HG02763 (cell line): ENCODE data around the gene MEP1A.

ENCODE experiments used
- ATAC-seq: cut with Tn5 transposase; IDR thresholded peaks from one replicate; pipeline ENCODE4 v1.9.1; 2021; ENCODE audit warnings: mild to moderate bottlenecking, moderate library complexity; ENCODE audit not compliant: unreplicated experiment

The MEP1A gene

GRCh38 chr6:46776070-46776712 is 17.0 kb upstream of the MEP1A start:
- no peak for ATAC-seq

DNA sequence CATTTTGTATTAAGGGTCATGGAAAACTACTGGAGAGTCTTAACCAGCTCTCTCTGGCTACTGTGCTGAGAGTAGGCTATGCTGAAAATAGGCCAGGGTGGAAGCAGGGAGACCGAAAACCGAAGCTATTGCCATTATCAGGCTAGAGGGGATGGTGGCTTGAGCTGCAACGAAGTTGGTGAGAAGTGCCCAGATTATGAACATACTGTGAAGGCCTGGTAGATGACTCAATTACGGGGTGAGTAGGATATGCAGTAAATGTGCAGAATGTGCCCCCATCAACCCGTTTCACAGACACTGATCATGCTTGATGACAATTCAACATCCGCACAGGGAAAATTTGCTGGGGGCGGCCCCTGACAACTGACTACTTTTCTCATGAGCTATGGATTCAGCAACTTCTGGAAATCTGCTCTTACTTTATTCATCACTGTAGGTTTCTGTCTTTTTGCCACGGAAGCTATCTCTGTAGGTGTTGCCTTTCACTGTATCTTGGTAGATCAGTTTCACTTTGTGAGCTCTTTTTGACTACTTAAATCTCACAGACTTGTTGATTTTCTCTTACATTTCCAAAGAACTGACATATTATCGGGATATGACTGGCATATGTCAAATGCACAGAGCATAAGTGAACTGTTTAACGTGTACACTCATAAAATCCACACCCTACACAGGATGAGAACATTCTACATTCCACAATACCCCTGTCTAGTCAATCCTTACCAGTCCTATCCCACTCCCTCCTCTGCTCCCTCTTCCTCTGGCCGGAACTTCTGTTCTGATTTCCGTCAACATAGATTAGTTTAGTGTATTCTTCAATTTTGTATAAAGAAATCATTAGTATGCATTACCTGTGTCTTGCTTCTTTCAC is 15.5 kb upstream of the MEP1A start:
- ATAC-seq = no peak

GRCh38 chr6:46781478-46782378 is 11.5 kb upstream of the MEP1A start:
- no peak for ATAC-seq

GRCh38 chr6:46784535-46784934 is 8.7 kb upstream of the MEP1A start:
- ATAC-seq = no peak

DNA sequence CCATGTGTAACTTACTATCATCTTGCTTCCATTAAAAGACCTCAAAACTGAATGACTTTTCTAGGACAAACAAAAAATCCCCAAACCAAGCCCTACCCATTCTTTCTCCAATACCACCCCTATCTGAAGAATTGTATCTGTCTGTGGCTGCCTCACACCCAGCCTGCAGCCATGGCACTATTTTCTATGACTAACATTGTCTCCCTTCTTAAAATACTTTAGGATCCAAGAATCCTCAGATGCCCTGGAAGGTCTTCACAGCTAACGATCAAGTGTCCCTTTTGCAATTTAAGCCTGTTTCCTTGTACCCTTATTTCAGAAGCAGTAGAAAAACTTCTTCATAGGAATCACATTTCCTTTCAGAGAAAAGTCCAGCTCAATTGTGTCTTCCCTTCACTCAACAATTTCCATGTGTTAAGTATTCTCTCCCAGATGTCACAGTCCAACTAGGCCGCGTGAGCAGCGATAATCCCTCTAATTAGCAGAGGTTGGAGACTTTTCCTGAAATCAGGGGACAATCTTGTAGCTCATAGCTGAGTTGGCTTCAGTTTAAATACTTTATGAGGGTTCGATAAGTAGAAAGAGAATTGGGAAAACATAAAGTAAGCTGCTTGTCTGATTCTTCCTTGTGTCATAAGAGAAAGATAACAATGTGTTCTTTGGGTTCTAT is 5.2 kb upstream of the MEP1A start:
- no peak for ATAC-seq

GRCh38 chr6:46788791-46789190 is 4.4 kb upstream of the MEP1A start:
- no peak for ATAC-seq

DNA sequence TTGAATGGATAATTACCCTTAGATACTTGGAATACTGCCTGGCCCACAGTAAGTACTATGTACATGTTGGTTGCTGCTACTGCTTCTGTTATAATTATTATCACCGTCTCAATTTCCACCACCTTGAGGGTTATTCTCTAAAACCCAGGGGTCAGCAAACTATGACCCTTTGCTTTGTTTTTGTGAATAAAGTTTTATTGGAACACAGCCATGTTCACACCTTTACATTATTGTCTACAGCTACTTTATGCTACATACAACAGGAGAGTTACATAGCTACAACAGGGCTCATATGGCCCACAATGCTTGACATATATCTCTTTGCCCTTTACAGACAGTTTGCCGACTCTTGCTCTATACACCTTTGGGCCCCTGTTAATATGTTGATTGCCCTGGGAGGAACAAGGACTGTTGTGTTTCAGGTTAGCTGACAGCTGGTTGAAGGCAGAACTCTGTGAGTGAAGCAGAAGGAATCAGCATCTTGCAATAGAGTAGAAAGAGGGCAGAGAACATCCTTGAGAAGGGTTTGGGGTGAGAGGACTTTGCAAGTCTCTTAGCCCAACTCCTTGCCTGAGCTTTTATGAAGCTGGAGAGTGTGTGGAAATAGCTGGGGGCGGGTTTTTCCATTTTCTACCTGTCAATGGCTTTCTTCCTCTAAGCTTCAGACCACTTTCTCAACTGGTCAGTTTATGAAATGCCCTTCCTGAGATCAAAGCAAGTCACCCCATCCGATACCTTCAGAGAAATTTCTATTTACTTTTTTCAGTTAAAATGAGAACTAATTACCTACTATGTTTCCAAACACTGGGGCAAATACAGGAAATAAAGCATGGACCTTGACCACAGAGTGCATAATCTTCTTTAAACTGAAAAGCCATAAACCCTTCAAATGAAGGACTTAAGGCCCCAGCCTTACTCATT is 3.5 kb upstream of the MEP1A start:
- no peak for ATAC-seq

GRCh38 chr6:46790355-46790874 is 2.8 kb upstream of the MEP1A start:
- no peak for ATAC-seq

DNA sequence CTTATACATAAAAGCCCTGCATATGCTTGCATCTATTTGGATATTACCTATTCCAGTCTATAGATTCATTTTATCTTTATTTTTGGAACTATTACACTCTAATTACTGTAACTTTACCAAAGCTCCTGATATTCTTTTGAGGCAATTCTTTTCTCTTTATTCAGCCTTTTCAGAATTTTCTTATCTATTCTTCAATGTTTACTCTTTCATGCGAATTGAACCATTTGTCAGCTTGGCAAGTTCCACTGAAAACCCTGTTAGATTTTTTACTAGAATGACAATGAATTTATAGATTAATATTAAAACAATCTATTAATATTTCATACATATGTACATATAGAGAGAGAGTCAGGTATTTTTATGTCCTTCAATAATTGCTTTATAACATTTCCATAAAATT is 554 bp upstream of the MEP1A start:
- no peak for ATAC-seq

GRCh38 chr6:46794068-46794467 is 879 bp downstream of the MEP1A start:
- ATAC-seq = no peak

GRCh38 chr6:46795816-46796215 is 2.6 kb downstream of the MEP1A start:
- ATAC-seq = no peak

- ATAC-seq = no peak
Observed at GRCh38 chr6:46796848-46797580, 3.8 kb downstream of the MEP1A start.

GRCh38 chr6:46799657-46800056 is 6.5 kb downstream of the MEP1A start:
- no peak for ATAC-seq

- no peak for ATAC-seq
Observed at GRCh38 chr6:46808806-46809205, 15.6 kb downstream of the MEP1A start.

GRCh38 chr6:46815130-46815529 is 21.9 kb downstream of the MEP1A start:
- ATAC-seq = no peak

- ATAC-seq = no peak
Observed at GRCh38 chr6:46816626-46817025, 23.4 kb downstream of the MEP1A start.

DNA sequence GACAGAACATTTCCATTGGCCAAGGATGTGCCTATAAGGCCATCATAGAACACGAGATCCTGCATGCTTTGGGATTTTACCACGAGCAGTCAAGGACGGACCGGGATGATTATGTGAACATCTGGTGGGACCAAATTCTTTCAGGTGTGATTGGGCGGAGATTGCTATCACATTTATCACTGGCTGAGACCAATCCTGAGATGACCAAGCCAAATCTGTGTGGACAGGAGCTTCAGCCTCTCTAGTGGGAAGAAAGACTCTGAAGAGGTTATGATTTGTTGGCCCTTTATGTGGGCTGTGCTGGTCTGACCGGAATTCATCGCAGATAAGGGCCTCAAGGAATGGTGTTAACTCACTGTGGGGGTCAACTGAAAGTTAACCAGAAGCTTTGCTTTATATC is 26.4 kb downstream of the MEP1A start:
- no peak for ATAC-seq

DNA sequence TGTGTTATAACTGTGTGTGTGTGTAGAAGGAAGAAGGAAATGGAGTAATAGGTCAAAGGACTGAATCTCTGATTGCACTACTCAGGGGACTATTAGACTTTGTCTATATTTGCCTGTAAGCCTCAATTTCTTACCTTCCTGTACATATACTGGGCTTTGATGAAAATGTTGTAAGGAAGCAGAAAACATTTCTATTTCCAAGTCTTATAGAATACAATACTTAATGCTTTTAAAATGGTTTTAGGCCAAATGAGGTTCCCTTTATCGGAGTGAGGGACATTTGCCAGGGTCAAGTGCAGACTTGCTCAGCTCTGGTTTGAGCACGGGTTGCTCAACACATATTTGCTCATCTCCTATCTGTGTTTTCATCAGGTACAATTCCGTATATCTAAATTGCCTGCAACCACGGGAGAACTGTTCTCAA is 28.3 kb downstream of the MEP1A start:
- ATAC-seq = no peak

DNA sequence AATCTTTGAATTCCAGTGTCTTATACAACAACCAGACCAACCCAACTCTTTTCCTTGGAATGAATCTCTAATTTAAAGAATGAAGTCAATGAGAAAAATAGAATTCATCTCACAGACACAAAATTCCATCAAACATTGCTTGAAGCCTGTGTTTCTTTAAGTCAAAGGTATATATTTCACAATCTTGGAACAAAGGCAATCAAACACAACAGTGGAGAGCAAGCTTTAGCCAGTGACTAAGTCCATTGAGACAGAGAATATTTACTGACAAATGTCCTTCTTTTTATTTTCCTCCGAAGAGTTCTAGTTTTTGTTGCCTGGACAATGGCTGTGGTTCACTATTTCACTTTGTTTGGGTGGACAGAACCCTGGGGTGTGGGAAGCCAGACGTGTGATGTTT is 35.8 kb downstream of the MEP1A start:
- ATAC-seq = no peak
